CD14-positive monocyte (primary cell): Measurements from ENCODE around the gene PYGL. TPM values are rescaled to one million over a fixed set of nuclear protein-coding genes. Genes with fewer than 3 reads are reported as not detected.

Experiments used
- DNase-seq, 3 donors: peaks; one replicate each; pipeline ENCODE4 v3.0.0-alpha.2; 2011 to 2022
- H2AFZ ChIP-seq: 2 replicates; pipeline ENCODE4 v1.6.0; 2012; ENCODE audit warnings: mild to moderate bottlenecking, low read depth, low read length, inconsistent platforms; ENCODE audit not compliant: insufficient read depth, poor library complexity, severe bottlenecking
- H3K27ac ChIP-seq, 2 donors: 1 replicate in 1 of 2; 2 replicates in 1 of 2; pipeline ENCODE4 v1.5.1; 2012 to 2013; ENCODE audit warnings: low read length in 2 of 2, control low read depth in 1 of 2, inconsistent platforms in 1 of 2, low read depth in 1 of 2, mild to moderate bottlenecking in 1 of 2
- H3K27me3 ChIP-seq, 2 donors: one replicate each; pipeline versions ENCODE4 v1.6.0 to v1.6.1; 2011 to 2013; ENCODE audit warnings: low read length in 2 of 2; ENCODE audit not compliant: control insufficient read depth in 2 of 2, insufficient read depth in 2 of 2
- H3K36me3 ChIP-seq, 2 donors: replicated peaks in 1 of 2; 1 replicate in 1 of 2; 2 replicates in 1 of 2; pipeline versions ENCODE4 v1.5.1 to v1.6.1; 2012 to 2013; ENCODE audit warnings: low read length in 2 of 2, control low read depth in 1 of 2, inconsistent platforms in 1 of 2, mild to moderate bottlenecking in 1 of 2; ENCODE audit not compliant: insufficient read depth in 2 of 2, control insufficient read depth in 1 of 2
- H3K4me1 ChIP-seq, 2 donors: 1 replicate in 1 of 2; 2 replicates in 1 of 2; pipeline versions ENCODE4 v1.5.1 to v1.6.1; 2012 to 2013; ENCODE audit warnings: low read length in 2 of 2, control low read depth in 1 of 2, inconsistent platforms in 1 of 2, mild to moderate bottlenecking in 1 of 2, moderate library complexity in 1 of 2; ENCODE audit not compliant: insufficient read depth in 2 of 2, control insufficient read depth in 1 of 2
- H3K4me2 ChIP-seq: replicated peaks from 2 replicates; pipeline ENCODE3; 2012; ENCODE audit warnings: low read length, moderate library complexity, mild to moderate bottlenecking; ENCODE audit not compliant: poor library complexity, severe bottlenecking; ENCODE audit errors: extremely low read depth
- H3K4me3 ChIP-seq, 3 experiments: fragments of 200-600 bp in 1 of 3; sonication (generic) in 1 of 3; replicated peaks in 1 of 3; 1 replicate in 2 of 3; 2 replicates in 1 of 3; pipeline ENCODE4 v1.5.1; 2011 to 2013; ENCODE audit warnings: low read length in 3 of 3, mild to moderate bottlenecking in 3 of 3, control low read depth in 2 of 3, low read depth in 2 of 3, inconsistent platforms in 1 of 3, moderate library complexity in 1 of 3
- H3K79me2 ChIP-seq: 2 replicates; pipeline ENCODE4 v1.6.0; 2012; ENCODE audit warnings: mild to moderate bottlenecking, control low read depth, inconsistent platforms, low read length, moderate library complexity; ENCODE audit not compliant: insufficient read depth
- H3K9ac ChIP-seq: 2 replicates; pipeline ENCODE4 v1.6.0; 2017; ENCODE audit warnings: low read length, mild to moderate bottlenecking; ENCODE audit not compliant: insufficient read depth, poor library complexity, severe bottlenecking
- H3K9me3 ChIP-seq, 2 donors: replicated peaks in 1 of 2; 1 replicate in 1 of 2; 2 replicates in 1 of 2; pipeline versions ENCODE4 v1.5.1 to v1.6.1; 2012 to 2013; ENCODE audit warnings: low read length in 2 of 2, control low read depth in 1 of 2; ENCODE audit not compliant: control insufficient read depth in 1 of 2, insufficient read depth in 1 of 2
- H4K20me1 ChIP-seq: 2 replicates; pipeline ENCODE4 v1.6.0; 2012; ENCODE audit warnings: mild to moderate bottlenecking, low read length, control low read depth, moderate library complexity; ENCODE audit not compliant: insufficient read depth
- H3K27ac Mint-ChIP-seq, 7 donors: one replicate each; pipeline ENCODE4 v1.8.0; 2020; ENCODE audit warnings: mild to moderate bottlenecking in 7 of 7, mixed read lengths in 7 of 7, moderate library complexity in 6 of 7, inconsistent platforms in 2 of 7
- H3K27me3 Mint-ChIP-seq, 3 donors: one replicate each; pipeline ENCODE4 v1.8.0; 2021 to 2022; ENCODE audit warnings: low read depth in 3 of 3, mild to moderate bottlenecking in 3 of 3, mixed read lengths in 3 of 3, moderate library complexity in 3 of 3, inconsistent platforms in 1 of 3
- H3K36me3 Mint-ChIP-seq, 2 donors: one replicate each; pipeline ENCODE4 v1.8.0; 2020; ENCODE audit warnings: mixed read lengths in 2 of 2, inconsistent platforms in 1 of 2, mild to moderate bottlenecking in 1 of 2
- H3K4me1 Mint-ChIP-seq: one replicate; pipeline ENCODE4 v1.8.0; 2020; ENCODE audit warnings: mild to moderate bottlenecking, mixed read lengths
- H3K4me3 Mint-ChIP-seq, 2 donors: one replicate each; pipeline ENCODE4 v1.8.0; 2020; ENCODE audit warnings: mild to moderate bottlenecking in 2 of 2, mixed read lengths in 2 of 2, moderate library complexity in 1 of 2
- H3K9me3 Mint-ChIP-seq, 7 donors: one replicate each; pipeline ENCODE4 v1.8.0; 2020 to 2022; ENCODE audit warnings: mixed read lengths in 7 of 7, mild to moderate bottlenecking in 6 of 7, moderate library complexity in 6 of 7, inconsistent platforms in 2 of 7
- WGBS: methylation state at CpG from one replicate; pipeline ENCODE4 v1.1.5; 2013; ENCODE audit warnings: missing lambda C conversion rate; ENCODE audit not compliant: insufficient coverage; 5-methylcytosine and 5-hydroxymethylcytosine counted together
- intact Hi-C, 2 donors: fragments of 100-400 bp; cut with micrococcal nuclease; formaldehyde crosslinking; loops; one replicate each; pipeline versions ENCODE4 v1.15.0 to v1.15.1; 2023
- polyA plus RNA-seq, 3 donors: library from polyadenylated mRNA; depleted of rRNA in 1 of 3; unstranded in 2 of 3; stranded (reverse) in 1 of 3; fragments of 300-500 nt in 2 of 3; fragments of >200 nt in 1 of 3; fragmentation: Illumina TruSeq in 2 of 3; gene quantifications; 1 replicate in 2 of 3; 2 replicates in 1 of 3; pipeline ENCODE4 v1.2.3, GENCODE V29; 2012 to 2021
- TF ChIP-seq, protein P1 (sequence below): fragments of 200-600 bp; IDR thresholded peaks from one replicate; pipeline ENCODE4 v1.8.0; 2022; ENCODE audit warnings: antibody characterized with exemption, mild to moderate bottlenecking

PYGL gene
- polyA plus RNA-seq, 3 donors = 125 to 184 (median 166) TPM

DNA sequence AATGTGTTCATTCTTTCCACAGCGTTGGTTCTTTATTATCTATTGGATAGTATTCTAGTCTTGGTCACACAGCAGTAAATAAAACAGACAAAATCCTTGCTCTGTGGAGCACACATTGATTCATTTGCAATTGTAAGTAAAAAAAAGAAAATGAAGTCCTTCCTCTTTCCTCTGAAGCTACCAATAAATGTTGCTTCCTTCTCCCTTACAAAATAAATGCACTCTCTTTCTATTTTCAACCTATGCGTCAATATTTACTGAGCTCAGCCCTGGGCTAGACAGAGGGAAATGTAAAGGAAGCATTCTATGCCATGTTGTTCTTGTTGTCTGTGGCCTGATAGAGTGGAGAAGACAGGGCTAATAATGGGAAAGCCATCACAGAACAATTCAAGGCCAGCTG is 69.5 kb downstream of the PYGL start:
- Histone ChIP-seq H3K4me1 (peaks cover 15 to 22% of the 10 kb centered on the region in 2 donors), H3K36me3 (no peaks in the 10 kb centered on the region), H3K4me3 (no peak overlapping the region), H3K27ac (no peak overlapping the region), H3K9me3 (no peaks in the 10 kb centered on the region), H3K4me2 (no peak overlapping the region), H3K79me2 (no peaks in the 10 kb centered on the region), H4K20me1 (no peaks in the 10 kb centered on the region), H2AFZ (peak overlapping the region; percentile 52), H3K9ac (no peak overlapping the region), H3K27me3 (peaks cover 18 to 19% of the 10 kb centered on the region in 2 donors)
- no peak overlapping the region for H3K4me3 Mint-ChIP-seq
- H3K36me3 Mint-ChIP-seq = peaks cover 9 to 23% of the 10 kb centered on the region in 2 donors
- H3K9me3 Mint-ChIP-seq = peaks cover 0 to 7% (median 0%) of the 10 kb centered on the region in 7 donors
- DNase-seq = no peak
- H3K27ac Mint-ChIP-seq = peak overlapping the region in 2 of 7 donors; percentile 10 to 55
- TF ChIP-seq, protein P1, sequence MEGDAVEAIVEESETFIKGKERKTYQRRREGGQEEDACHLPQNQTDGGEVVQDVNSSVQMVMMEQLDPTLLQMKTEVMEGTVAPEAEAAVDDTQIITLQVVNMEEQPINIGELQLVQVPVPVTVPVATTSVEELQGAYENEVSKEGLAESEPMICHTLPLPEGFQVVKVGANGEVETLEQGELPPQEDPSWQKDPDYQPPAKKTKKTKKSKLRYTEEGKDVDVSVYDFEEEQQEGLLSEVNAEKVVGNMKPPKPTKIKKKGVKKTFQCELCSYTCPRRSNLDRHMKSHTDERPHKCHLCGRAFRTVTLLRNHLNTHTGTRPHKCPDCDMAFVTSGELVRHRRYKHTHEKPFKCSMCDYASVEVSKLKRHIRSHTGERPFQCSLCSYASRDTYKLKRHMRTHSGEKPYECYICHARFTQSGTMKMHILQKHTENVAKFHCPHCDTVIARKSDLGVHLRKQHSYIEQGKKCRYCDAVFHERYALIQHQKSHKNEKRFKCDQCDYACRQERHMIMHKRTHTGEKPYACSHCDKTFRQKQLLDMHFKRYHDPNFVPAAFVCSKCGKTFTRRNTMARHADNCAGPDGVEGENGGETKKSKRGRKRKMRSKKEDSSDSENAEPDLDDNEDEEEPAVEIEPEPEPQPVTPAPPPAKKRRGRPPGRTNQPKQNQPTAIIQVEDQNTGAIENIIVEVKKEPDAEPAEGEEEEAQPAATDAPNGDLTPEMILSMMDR = no peak
- intact Hi-C loops = no loop called here
- WGBS = no CpG with 5 or more reads among the region's 2 CpGs
- peaks cover 24% of the 10 kb centered on the region for H3K4me1 Mint-ChIP-seq
- H3K27me3 Mint-ChIP-seq = peaks cover 21 to 30% (median 22%) of the 10 kb centered on the region in 3 donors

DNA sequence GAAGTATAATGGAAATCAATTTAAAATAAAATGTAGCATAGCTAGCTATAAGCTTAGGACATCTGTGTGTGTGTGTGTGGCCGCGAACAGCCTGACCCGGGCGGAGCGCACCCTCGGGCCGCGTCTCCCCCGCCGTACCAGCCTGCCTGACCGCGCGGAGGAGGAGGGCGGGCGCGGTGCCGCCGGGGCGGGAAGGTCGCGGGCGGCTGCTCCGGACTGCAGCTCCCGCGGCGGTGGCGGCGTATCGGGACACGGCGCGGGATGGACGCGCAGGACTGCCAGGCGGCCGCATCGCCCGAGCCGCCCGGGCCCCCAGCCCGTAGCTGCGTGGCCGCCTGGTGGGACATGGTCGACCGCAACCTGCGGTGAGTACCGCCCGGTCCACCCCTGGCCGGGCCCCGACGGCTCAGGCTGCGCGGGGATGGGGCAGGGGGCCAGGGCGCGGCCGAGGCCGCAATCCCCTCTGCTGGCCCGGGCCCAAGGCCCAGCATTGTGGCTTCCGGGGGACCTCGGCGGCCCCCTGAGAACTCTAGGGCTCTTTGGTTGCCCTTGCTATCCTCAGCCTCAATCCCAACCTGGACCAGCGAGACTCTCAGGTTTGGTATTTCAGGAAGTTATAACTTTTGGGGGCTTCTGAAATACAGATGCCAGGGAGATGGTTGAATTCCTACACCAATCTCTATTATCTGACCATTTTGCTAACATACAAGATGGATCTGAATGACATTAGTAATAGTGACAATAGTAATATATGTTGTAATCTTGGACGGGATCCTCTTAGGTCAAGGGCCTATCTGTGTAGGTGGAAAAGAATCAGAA is 72.2 kb downstream of the PYGL start, which contains the start of gene ABHD12B:
Gene ABHD12B, plus strand, starts transcription at position 140 of the 819 bp plus-strand sequence. Its CDS starts 122 bp downstream, at position 262.
- Mint-ChIP-seq H3K27me3 (peaks cover 21 to 30% (median 22%) of the 10 kb centered on the region in 3 donors), H3K9me3 (peaks cover 0 to 7% (median 0%) of the 10 kb centered on the region in 7 donors), H3K27ac (peak within 1 kb of the TSS in 1 of 7 donors; percentile 11), H3K36me3 (peaks cover 9 to 21% of the 10 kb centered on the region in 2 donors), H3K4me1 (peaks cover 24% of the 10 kb centered on the region), H3K4me3 (peak within 1 kb of the TSS; percentile 39 to 72)
- Histone ChIP-seq H3K4me3 (peak within 1 kb of the TSS in 1 of 3 experiments; percentile 41), H3K27me3 (peaks cover 18 to 19% of the 10 kb centered on the region in 2 donors), H3K9ac (peak within 1 kb of the TSS; percentile 2), H4K20me1 (no peaks in the 10 kb centered on the region), H3K4me2 (peak within 1 kb of the TSS; percentile 63), H3K79me2 (no peaks in the 10 kb centered on the region), H2AFZ (peak within 1 kb of the TSS; percentile 45), H3K27ac (no peak within 1 kb of the TSS), H3K36me3 (no peaks in the 10 kb centered on the region), H3K4me1 (peaks cover 15 to 22% of the 10 kb centered on the region in 2 donors), H3K9me3 (no peaks in the 10 kb centered on the region)
- DNase-seq = no peak
- TF ChIP-seq, protein P1 = no peak
- 1% methylated on average over 56 of the region's 63 CpGs for whole genome bisulfite sequencing
- intact Hi-C loops = loop anchor here in 1 of 2 donors (2.0 kb wide), 1 partner anchor 77 kb away; no protein-coding TSS in a partner anchor
